ENCODE measurements around the gene SIGLEC7.

Gene SIGLEC7

DNA sequence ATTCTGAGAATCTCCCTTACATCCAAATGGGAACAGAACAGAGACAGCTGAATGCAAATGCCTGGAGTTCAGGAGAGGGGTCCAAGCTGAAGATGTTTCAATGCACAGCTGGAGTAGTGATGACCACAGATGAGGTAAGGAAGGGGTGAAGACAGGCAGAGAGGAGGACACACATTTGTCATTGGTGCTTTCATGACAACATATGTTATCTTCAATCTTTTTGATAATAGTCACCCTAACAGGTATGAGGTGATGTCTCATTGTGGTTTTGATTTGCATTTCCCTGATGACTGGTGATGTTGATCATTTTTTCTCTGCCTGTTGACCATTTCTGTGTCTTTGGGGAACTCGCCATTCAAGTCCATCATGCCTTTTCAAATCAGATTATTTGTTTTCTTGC lies 19.2 kb downstream of the SIGLEC7 start:
- peaks cover 2% of the 10 kb centered on the region for H3K27me3 ChIP-seq (replicated peaks)
- no peak overlapping the region for H3K27ac ChIP-seq
- no peak for TF ChIP-seq CTCF (IDR thresholded peaks at IDR 0.05; ENCODE audit: low read depth, low read length, missing control alignments)
- H3K36me3 ChIP-seq (replicated peaks), result no peaks in the 10 kb centered on the region
- DNase-seq, result no peak
- H3K4me3 ChIP-seq (ENCODE audit: low read depth, low read length), result no peak overlapping the region
- in situ Hi-C loops (cut with HindIII; ENCODE audit: low pct_ligation_motif_present, low sequenced_read_pairs), result no loop called here

DNA sequence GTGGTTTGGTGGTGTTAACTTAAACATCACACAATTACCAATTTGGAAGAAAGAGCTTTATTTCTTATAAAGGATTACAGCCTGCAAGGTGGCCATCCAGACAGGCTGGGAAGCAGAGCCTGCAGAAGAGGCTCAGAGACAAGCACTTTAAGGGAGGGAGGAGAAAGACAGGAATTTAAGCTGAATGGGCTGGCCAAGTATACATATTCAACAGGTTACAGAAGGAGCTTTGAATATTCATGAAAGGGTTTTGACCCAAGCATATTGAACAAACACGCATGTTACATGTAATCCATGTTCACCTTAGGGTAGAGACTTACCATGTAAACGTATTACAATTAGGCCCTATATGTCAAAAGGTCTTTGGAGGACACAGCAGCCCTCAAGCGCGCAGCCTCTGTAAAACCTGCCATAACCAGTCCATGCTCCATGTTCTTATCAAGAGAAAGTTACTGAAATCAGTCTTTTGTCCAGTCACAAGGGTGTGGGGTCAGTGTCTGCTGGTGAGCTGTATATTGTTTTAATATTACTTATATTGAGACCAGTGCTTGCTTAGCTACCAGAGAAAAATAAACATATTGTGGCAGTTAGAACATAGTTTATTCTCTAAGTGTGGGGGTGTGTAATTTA lies 19.9 kb downstream of the SIGLEC7 start:
- in situ Hi-C loops (cut with HindIII; ENCODE audit: low pct_ligation_motif_present, low sequenced_read_pairs), result no loop called here
- no peak for DNase-seq
- Histone ChIP-seq H3K27ac (no peak overlapping the region), H3K36me3 (replicated peaks) (no peaks in the 10 kb centered on the region), H3K27me3 (replicated peaks) (peaks cover 2% of the 10 kb centered on the region), H3K4me3 (ENCODE audit: low read depth, low read length) (no peak overlapping the region)
- no peak for TF ChIP-seq CTCF (IDR thresholded peaks at IDR 0.05; ENCODE audit: low read depth, low read length, missing control alignments)

GRCh38 chr19:51163257-51163656 lies 21.2 kb downstream of the SIGLEC7 start:
- no peak overlapping the region for H3K4me3 ChIP-seq (ENCODE audit: low read depth, low read length)
- in situ Hi-C loops (cut with HindIII; ENCODE audit: low pct_ligation_motif_present, low sequenced_read_pairs), result no loop called here
- peaks cover 2% of the 10 kb centered on the region for H3K27me3 ChIP-seq (replicated peaks)
- no peak overlapping the region for H3K27ac ChIP-seq
- DNase-seq, result no peak
- H3K36me3 ChIP-seq (replicated peaks), result no peaks in the 10 kb centered on the region
- no peak for TF ChIP-seq CTCF (IDR thresholded peaks at IDR 0.05; ENCODE audit: low read depth, low read length, missing control alignments)

DNA sequence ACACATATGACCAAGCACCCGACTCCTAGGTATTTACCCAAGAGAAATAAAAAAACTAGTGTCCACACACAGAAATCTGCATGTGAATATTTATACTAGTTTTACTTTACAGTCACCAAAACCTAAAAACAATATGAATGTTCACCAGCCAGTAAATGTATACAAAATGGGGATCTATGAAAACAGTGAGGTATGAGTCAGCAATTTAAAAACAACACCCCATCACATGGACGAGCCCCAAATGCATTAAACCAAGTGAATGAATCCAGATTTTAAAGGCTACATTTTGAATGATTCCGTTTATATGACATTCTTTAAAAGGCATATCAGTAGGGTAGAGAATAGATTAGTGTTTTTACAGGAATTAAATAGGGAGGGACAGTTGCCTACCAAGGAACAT lies 22.1 kb downstream of the SIGLEC7 start:
- Histone ChIP-seq H3K36me3 (replicated peaks) (no peaks in the 10 kb centered on the region), H3K27ac (no peak overlapping the region), H3K4me3 (ENCODE audit: low read depth, low read length) (no peak overlapping the region), H3K27me3 (replicated peaks) (peaks cover 2% of the 10 kb centered on the region)
- no peak for DNase-seq
- in situ Hi-C loops (cut with HindIII; ENCODE audit: low pct_ligation_motif_present, low sequenced_read_pairs), result no loop called here
- TF ChIP-seq CTCF (IDR thresholded peaks at IDR 0.05; ENCODE audit: low read depth, low read length, missing control alignments), result no peak

- TF ChIP-seq CTCF (IDR thresholded peaks at IDR 0.05; ENCODE audit: low read depth, low read length, missing control alignments), result no peak
- in situ Hi-C loops (cut with HindIII; ENCODE audit: low pct_ligation_motif_present, low sequenced_read_pairs), result no loop called here
- Histone ChIP-seq H3K4me3 (ENCODE audit: low read depth, low read length) (no peak overlapping the region), H3K27ac (no peak overlapping the region), H3K27me3 (replicated peaks) (no peaks in the 10 kb centered on the region), H3K36me3 (replicated peaks) (no peaks in the 10 kb centered on the region)
- no peak for DNase-seq
These were observed 24.9 kb downstream of the SIGLEC7 start for GRCh38 chr19:51166846-51167490.

Measured in brain microvascular endothelial cell (primary cell).